Gastroesophageal sphincter (tissue), 4 donors: Measurements from ENCODE around the gene COX4I2. TPM values are rescaled to one million over a fixed set of nuclear protein-coding genes. Genes with fewer than 3 reads are reported as not detected.
"Not testable (repeated sequence)": the region's sequence is repeated elsewhere in the genome, so short reads cannot be mapped to it uniquely, and the experiment has no call there.

Source experiments
- ATAC-seq: fragments of 150-250 bp; one replicate; pipeline ENCODE4 v1.9.1; 2016; ENCODE audit warnings: mild to moderate bottlenecking, moderate library complexity
- H3K27ac ChIP-seq, 4 donors: fragments of 200-600 bp; sonication (generic) in 3 of 4; 1 replicate in 3 of 4; 2 replicates in 1 of 4; pipeline ENCODE4 v1.5.1; 2016 to 2019
- H3K27me3 ChIP-seq: fragments of 200-600 bp; sonication (generic); one replicate; pipeline ENCODE4 v1.5.1; 2019
- H3K36me3 ChIP-seq, 2 donors: fragments of 200-600 bp; sonication (generic); one replicate each; pipeline ENCODE4 v1.5.1; 2019; ENCODE audit warnings: control low read depth in 1 of 2
- H3K4me1 ChIP-seq, 3 donors: fragments of 200-600 bp; sonication (generic); 1 replicate in 2 of 3; 2 replicates in 1 of 3; pipeline ENCODE4 v1.5.1; 2016 to 2019; ENCODE audit warnings: control low read depth in 2 of 3
- H3K4me3 ChIP-seq, 2 donors: fragments of 200-600 bp; sonication (generic); one replicate each; pipeline ENCODE4 v1.5.1; 2019; ENCODE audit warnings: mild to moderate bottlenecking in 1 of 2, moderate library complexity in 1 of 2
- H3K9me3 ChIP-seq, 3 donors: fragments of 200-600 bp; sonication (generic); one replicate each; pipeline ENCODE4 v1.5.1; 2017 to 2019; ENCODE audit warnings: control low read depth in 2 of 3
- CTCF ChIP-seq, 4 experiments: fragments of 200-600 bp in 2 of 4; fragments of 450-650 bp in 2 of 4; sonication (generic) in 1 of 4; IDR thresholded peaks; one replicate each; pipeline ENCODE4 v1.5.1; 2017 to 2019; ENCODE audit warnings: antibody characterized with exemption in 4 of 4, mild to moderate bottlenecking in 2 of 4, moderate library complexity in 2 of 4
- EP300 ChIP-seq: sonication (generic); formaldehyde crosslinking; IDR thresholded peaks from one replicate; pipeline ENCODE4 v1.6.1; 2017; ENCODE audit warnings: antibody characterized with exemption, mild to moderate bottlenecking
- POLR2A ChIP-seq, 2 donors: fragments of 450-650 bp; IDR thresholded peaks; one replicate each; pipeline ENCODE4 v1.6.1; 2017; ENCODE audit warnings: antibody characterized with exemption in 2 of 2, mild to moderate bottlenecking in 2 of 2, moderate library complexity in 1 of 2
- POLR2AphosphoS5 ChIP-seq: sonication (generic); formaldehyde crosslinking; IDR thresholded peaks from one replicate; pipeline ENCODE4 v1.6.1; 2017; ENCODE audit warnings: antibody characterized with exemption
- WGBS, 2 donors: methylation state at CpG; one replicate each; pipeline ENCODE4 v1.1.5; 2018; ENCODE audit warnings: low coverage in 1 of 2; 5-methylcytosine and 5-hydroxymethylcytosine counted together
- total RNA-seq, 4 donors: library from RNA; depleted of rRNA; stranded (reverse); fragments of >200 nt; gene quantifications; one replicate each; pipeline ENCODE4 v1.1.0, GENCODE V29; 2016

The COX4I2 gene
- total RNA-seq, 4 donors from 2014 or later = 4.6 to 40.9 (median 12.1) TPM; not detected in 1

- peak overlapping the region in 3 of 4 donors; percentile 47 to 88 (median 88) for H3K27ac ChIP-seq
These were observed 29.9 kb downstream of the COX4I2 start for GRCh38 chr20:31667315-31668285.

GRCh38 chr20:31668944-31669343 lies 31.2 kb downstream of the COX4I2 start:
- peaks cover 14 to 98% (median 68%) of the 10 kb centered on the region in 3 donors for H3K4me1 ChIP-seq
- H3K27ac ChIP-seq = peak overlapping the region in 3 of 4 donors; percentile 83 to 88 (median 88)
- peaks cover 0 to 26% of the 10 kb centered on the region in 2 donors for H3K36me3 ChIP-seq
- H3K4me3 ChIP-seq, H3K27me3 ChIP-seq, ATAC-seq, H3K9me3 ChIP-seq: not testable (repeated sequence)
- 100% methylated on average over 2 of the region's 2 CpGs; no CpG with 5 or more reads in 1 of the 2 donors for WGBS, 2 donors

More at GRCh38 chr20:31667315-31668285, 29.9 kb downstream of the COX4I2 start:
- no peak for TF ChIP-seq POLR2A (IDR thresholded peaks at IDR 0.05)
- TF ChIP-seq CTCF (IDR thresholded peaks at IDR 0.05) = no peak
- no peak for TF ChIP-seq EP300
- no peak for TF ChIP-seq POLR2AphosphoS5
- H3K4me3 ChIP-seq = no peak overlapping the region
- WGBS, 2 donors = 83 to 85% methylated on average over 8 to 13 of the region's 15 CpGs
- no peak for ATAC-seq
- no peaks in the 10 kb centered on the region for H3K27me3 ChIP-seq
- H3K36me3 ChIP-seq = peaks cover 0 to 31% of the 10 kb centered on the region in 2 donors
- H3K4me1 ChIP-seq = peaks cover 14 to 95% (median 69%) of the 10 kb centered on the region in 3 donors
- H3K9me3 ChIP-seq = no peaks in the 10 kb centered on the region

GRCh38 chr20:31669876-31670275 lies 32.2 kb downstream of the COX4I2 start:
- Histone ChIP-seq H3K4me1 (peaks cover 14 to 98% (median 61%) of the 10 kb centered on the region in 3 donors), H3K36me3 (peaks cover 0 to 17% of the 10 kb centered on the region in 2 donors), H3K4me3 (peak overlapping the region in 1 of 2 donors; percentile 5), H3K27ac (peak overlapping the region; percentile 63 to 88 (median 86)), H3K27me3 (no peaks in the 10 kb centered on the region), H3K9me3 (no peaks in the 10 kb centered on the region)
- WGBS, 2 donors = 23 to 31% methylated on average over 2 of the region's 3 CpGs
- no peak for TF ChIP-seq EP300
- TF ChIP-seq CTCF (IDR thresholded peaks at IDR 0.05) = no peak
- no peak for TF ChIP-seq POLR2A (IDR thresholded peaks at IDR 0.05)
- no peak for TF ChIP-seq POLR2AphosphoS5
- ATAC-seq = no peak

- peaks cover 14 to 98% (median 61%) of the 10 kb centered on the region in 3 donors for H3K4me1 ChIP-seq
- H3K36me3 ChIP-seq = peaks cover 0 to 10% of the 10 kb centered on the region in 2 donors
- peak; percentile 77 for ATAC-seq
- peak overlapping the region in 1 of 2 donors; percentile 5 for H3K4me3 ChIP-seq
- WGBS, 2 donors = 17 to 26% methylated on average over 6 to 10 of the region's 10 CpGs
- no peaks in the 10 kb centered on the region for H3K27me3 ChIP-seq
- TF ChIP-seq POLR2A (IDR thresholded peaks at IDR 0.05) = no peak
- TF ChIP-seq CTCF (IDR thresholded peaks at IDR 0.05) = no peak
- peak; percentile 31 for TF ChIP-seq POLR2AphosphoS5
- peak overlapping the region; percentile 63 to 88 (median 86) for H3K27ac ChIP-seq
- H3K9me3 ChIP-seq = no peaks in the 10 kb centered on the region
These were observed 32.9 kb downstream of the COX4I2 start for GRCh38 chr20:31670371-31671228.

GRCh38 chr20:31671324-31671723 lies 33.6 kb downstream of the COX4I2 start:
- Histone ChIP-seq H3K9me3 (no peaks in the 10 kb centered on the region), H3K27ac (peak overlapping the region; percentile 63 to 88 (median 86)), H3K4me3 (no peak overlapping the region), H3K27me3 (no peaks in the 10 kb centered on the region), H3K4me1 (peaks cover 14 to 98% (median 63%) of the 10 kb centered on the region in 3 donors), H3K36me3 (peaks cover 0 to 4% of the 10 kb centered on the region in 2 donors)
- no peak for ATAC-seq
- 100% methylated on average over 1 of the region's 2 CpGs; no CpG with 5 or more reads in 1 of the 2 donors for WGBS, 2 donors
- TF ChIP-seq POLR2A (IDR thresholded peaks at IDR 0.05) = no peak
- no peak for TF ChIP-seq POLR2AphosphoS5
- no peak for TF ChIP-seq CTCF (IDR thresholded peaks at IDR 0.05)
- no peak for TF ChIP-seq EP300
